ENCODE results near the gene HSD17B11. TPM values are rescaled to one million over a fixed set of nuclear protein-coding genes. Genes with fewer than 3 reads are reported as not detected.
A peak's percentile ranks its signal among the peaks of the same experiment; 100 is the strongest.

HSD17B11 gene
- total RNA-seq, 1 donor from 2014 or later = 21.8 TPM

DNA sequence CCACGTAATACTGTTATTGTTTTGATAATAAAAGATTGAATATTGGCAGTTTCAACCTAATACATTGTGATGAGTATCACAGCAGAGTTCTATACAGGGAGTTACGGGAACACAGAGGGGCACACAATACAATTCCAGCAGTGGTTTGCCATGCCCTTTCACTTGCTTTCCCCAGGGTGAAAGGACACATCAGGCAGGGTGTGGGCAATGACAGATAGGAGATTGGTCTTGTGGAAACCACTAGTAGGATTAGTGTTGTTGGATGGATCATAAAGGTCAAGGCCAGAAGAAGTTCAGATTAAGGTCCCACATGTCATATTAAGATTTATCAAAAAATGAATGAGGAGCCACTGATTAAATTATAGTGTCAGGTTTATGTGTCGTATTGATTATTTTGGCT lies 8.1 kb downstream of the HSD17B11 start:
- Mint-ChIP-seq H3K27me3 (ENCODE audit: unreplicated experiment) (no peaks in the 10 kb centered on the region), H3K36me3 (ENCODE audit: unreplicated experiment) (peaks cover 14% of the 10 kb centered on the region), H3K4me1 (ENCODE audit: unreplicated experiment) (peaks cover 2% of the 10 kb centered on the region), H3K4me3 (ENCODE audit: unreplicated experiment) (no peak overlapping the region), H3K27ac (ENCODE audit: unreplicated experiment) (no peak overlapping the region), H3K9me3 (ENCODE audit: unreplicated experiment) (peaks cover 8% of the 10 kb centered on the region)
- DNase-seq (ENCODE audit: extremely low spot score, unreplicated experiment) = no peak
- TF ChIP-seq CTCF (IDR thresholded peaks at IDR 0.05) = no peak

GRCh38 chr4:87382116-87382515 lies 8.9 kb downstream of the HSD17B11 start:
- Mint-ChIP-seq H3K27ac (ENCODE audit: unreplicated experiment) (no peak overlapping the region), H3K4me1 (ENCODE audit: unreplicated experiment) (no peaks in the 10 kb centered on the region), H3K9me3 (ENCODE audit: unreplicated experiment) (peaks cover 8% of the 10 kb centered on the region), H3K27me3 (ENCODE audit: unreplicated experiment) (no peaks in the 10 kb centered on the region), H3K36me3 (ENCODE audit: unreplicated experiment) (peaks cover 11% of the 10 kb centered on the region), H3K4me3 (ENCODE audit: unreplicated experiment) (no peak overlapping the region)
- TF ChIP-seq CTCF (IDR thresholded peaks at IDR 0.05) = no peak
- no peak for DNase-seq (ENCODE audit: extremely low spot score, unreplicated experiment)

GRCh38 chr4:87377816-87378215 lies 13.2 kb downstream of the HSD17B11 start:
- no peak overlapping the region for H3K4me3 Mint-ChIP-seq (ENCODE audit: unreplicated experiment)
- H3K36me3 Mint-ChIP-seq (ENCODE audit: unreplicated experiment) = peaks cover 4% of the 10 kb centered on the region
- peaks cover 2% of the 10 kb centered on the region for H3K4me1 Mint-ChIP-seq (ENCODE audit: unreplicated experiment)
- DNase-seq (ENCODE audit: extremely low spot score, unreplicated experiment) = no peak
- no peak overlapping the region for H3K27ac Mint-ChIP-seq (ENCODE audit: unreplicated experiment)
- H3K9me3 Mint-ChIP-seq (ENCODE audit: unreplicated experiment) = no peaks in the 10 kb centered on the region
- H3K27me3 Mint-ChIP-seq (ENCODE audit: unreplicated experiment) = no peaks in the 10 kb centered on the region
- no peak for TF ChIP-seq CTCF (IDR thresholded peaks at IDR 0.05)

DNA sequence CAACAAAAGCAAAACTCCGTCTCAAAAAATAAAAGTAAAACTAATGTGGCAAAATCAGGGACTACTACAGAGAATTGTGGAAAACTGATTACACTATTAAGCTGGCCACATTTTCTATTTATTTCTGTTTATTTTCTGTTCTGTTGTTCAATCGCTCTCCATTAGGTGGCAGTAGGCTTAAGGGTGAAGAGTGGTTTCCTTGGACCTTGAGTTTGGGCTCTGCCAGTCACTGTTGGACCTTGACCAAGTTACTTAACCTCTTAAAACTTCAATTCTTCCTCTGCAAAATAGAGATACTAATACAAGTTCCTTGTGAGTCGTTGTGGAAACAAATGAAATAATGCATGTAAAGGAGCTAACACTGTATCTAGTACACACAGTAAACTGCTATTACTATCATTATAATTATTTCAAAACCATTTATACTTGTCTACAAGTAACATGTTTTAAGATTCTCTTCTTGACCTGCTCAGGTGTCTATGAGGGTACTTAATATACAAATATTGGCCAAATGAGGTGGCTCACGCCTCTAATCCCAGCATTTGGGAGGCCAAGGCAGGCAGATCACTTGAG lies 15.2 kb downstream of the HSD17B11 start:
- DNase-seq (ENCODE audit: extremely low spot score, unreplicated experiment) = no peak
- H3K4me1 Mint-ChIP-seq (ENCODE audit: unreplicated experiment) = peaks cover 2% of the 10 kb centered on the region
- H3K9me3 Mint-ChIP-seq (ENCODE audit: unreplicated experiment) = no peaks in the 10 kb centered on the region
- TF ChIP-seq CTCF (IDR thresholded peaks at IDR 0.05) = peak; percentile 74
- H3K36me3 Mint-ChIP-seq (ENCODE audit: unreplicated experiment) = peaks cover 8% of the 10 kb centered on the region
- no peak overlapping the region for H3K27ac Mint-ChIP-seq (ENCODE audit: unreplicated experiment)
- no peaks in the 10 kb centered on the region for H3K27me3 Mint-ChIP-seq (ENCODE audit: unreplicated experiment)
- H3K4me3 Mint-ChIP-seq (ENCODE audit: unreplicated experiment) = no peak overlapping the region

- DNase-seq (ENCODE audit: extremely low spot score, unreplicated experiment) = no peak
- Mint-ChIP-seq H3K4me1 (ENCODE audit: unreplicated experiment) (no peaks in the 10 kb centered on the region), H3K9me3 (ENCODE audit: unreplicated experiment) (no peaks in the 10 kb centered on the region), H3K27me3 (ENCODE audit: unreplicated experiment) (no peaks in the 10 kb centered on the region), H3K36me3 (ENCODE audit: unreplicated experiment) (peaks cover 30% of the 10 kb centered on the region), H3K27ac (ENCODE audit: unreplicated experiment) (no peak overlapping the region), H3K4me3 (ENCODE audit: unreplicated experiment) (no peak overlapping the region)
- no peak for TF ChIP-seq CTCF (IDR thresholded peaks at IDR 0.05)
These were observed 20.9 kb downstream of the HSD17B11 start for GRCh38 chr4:87370068-87370467.
